NCI-H82 (cell line): ENCODE measurements around the gene ROMO1.
"Not testable (repeated sequence)": the region's sequence is repeated elsewhere in the genome, so short reads cannot be mapped to it uniquely, and the experiment has no call there.

ENCODE experiments used
- DNase-seq: peaks from one replicate; lab custom pipeline; 2025; lab: John Stamatoyannopoulos, UW

ROMO1 gene

DNA sequence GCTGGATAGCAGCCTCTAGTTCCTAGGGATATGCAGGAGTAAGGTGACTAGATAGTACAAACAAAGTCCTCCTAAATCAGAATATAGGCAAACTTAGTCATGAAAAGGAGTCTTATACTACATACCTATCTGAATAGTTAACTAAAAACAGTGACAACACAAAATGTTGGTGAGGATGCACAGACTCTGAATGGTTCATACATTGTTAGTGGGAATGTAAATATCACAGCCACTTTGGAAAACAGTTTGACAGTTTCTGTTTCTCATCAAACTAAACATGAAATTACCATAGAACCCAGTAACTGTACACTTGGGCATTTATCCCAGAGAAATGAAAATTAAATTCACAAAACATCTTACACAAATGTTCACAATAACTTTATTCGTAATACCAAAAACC is 17.2 kb upstream of the ROMO1 start:
- DNase-seq: no peak

- not testable (repeated sequence) for DNase-seq
Measured at GRCh38 chr20:35685368-35685767, 13.8 kb upstream of the ROMO1 start.

GRCh38 chr20:35686872-35687271 is 12.3 kb upstream of the ROMO1 start:
- DNase-seq: peak; percentile 31

DNA sequence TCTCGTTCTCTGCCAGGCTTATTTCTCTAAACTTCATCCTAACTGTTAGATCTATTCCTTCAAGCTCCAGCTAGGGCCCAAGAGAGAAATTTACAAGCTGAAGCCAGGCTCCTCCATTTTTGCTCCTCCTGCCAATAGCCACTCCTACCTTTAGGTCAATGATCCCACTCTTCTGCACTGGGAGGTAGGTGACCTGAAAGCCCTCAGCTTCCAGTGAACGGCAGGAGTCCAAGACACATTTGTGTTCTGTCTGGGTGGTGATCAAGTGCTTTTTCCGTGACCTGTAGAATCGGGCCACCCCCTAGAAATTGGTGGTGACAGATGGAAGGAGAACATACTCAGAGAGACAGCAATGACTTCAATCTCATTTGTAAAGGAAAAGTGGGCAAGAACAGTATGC is 8.9 kb upstream of the ROMO1 start:
- DNase-seq: no peak

GRCh38 chr20:35695245-35695749 is 3.9 kb upstream of the ROMO1 start:
- no peak for DNase-seq

DNA sequence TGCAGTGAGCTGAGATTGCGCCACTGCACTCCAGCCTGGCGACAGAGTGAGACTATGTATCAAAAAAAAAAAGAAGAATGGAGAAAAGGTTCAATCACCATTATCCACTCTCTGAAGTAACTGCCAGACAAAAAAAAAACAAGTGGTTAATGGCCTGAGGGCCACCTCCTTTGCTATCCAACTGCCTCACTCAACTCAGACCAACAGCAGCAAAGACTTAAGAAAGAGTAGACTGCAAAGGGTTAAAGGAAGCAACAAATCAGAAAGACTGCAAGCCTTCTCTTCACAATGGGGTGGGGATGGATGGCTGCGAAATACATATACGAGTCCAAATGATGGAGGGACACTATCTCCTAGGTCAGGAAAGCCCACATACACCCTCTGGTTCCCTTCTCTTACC is 3.2 kb upstream of the ROMO1 start:
- no peak for DNase-seq

- no peak for DNase-seq
Measured at GRCh38 chr20:35697696-35698297, 1.4 kb upstream of the ROMO1 start.

- peak; percentile 54 for DNase-seq
Measured at GRCh38 chr20:35698298-35699126, 693 bp upstream of the ROMO1 start.

DNA sequence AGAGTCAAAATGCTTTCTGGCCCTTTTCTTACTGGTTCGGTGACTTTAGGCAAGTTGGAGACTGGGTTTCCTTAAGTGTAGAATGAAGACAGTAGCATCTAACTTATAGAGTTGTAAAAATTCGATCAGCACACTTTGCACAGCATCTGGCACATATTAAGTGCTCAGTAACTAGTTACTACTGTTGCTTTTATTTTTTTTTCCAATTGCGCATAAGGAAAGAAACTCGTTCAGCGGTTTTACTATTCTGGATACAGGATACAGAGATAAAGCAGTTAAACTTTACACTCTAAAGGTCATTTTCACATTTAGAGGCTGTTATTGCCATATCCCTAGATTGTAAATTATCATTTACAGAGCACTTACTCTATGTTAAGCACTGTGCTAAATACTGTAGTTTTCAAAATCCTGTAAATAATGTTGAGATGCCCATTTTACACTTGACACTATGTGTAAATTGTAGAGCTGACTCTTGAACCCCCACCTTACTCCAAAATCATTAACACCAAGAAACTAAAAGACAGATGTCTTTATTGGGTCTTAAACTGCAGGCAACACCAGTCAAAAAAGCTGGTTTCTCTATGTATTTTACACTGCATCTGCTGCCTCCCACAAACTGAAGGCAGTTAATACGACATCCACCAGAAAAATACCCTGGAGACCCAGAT is 886 bp downstream of the ROMO1 start:
- no peak for DNase-seq

GRCh38 chr20:35700625-35701148 is 1.5 kb downstream of the ROMO1 start:
- peak; percentile 40 for DNase-seq

DNA sequence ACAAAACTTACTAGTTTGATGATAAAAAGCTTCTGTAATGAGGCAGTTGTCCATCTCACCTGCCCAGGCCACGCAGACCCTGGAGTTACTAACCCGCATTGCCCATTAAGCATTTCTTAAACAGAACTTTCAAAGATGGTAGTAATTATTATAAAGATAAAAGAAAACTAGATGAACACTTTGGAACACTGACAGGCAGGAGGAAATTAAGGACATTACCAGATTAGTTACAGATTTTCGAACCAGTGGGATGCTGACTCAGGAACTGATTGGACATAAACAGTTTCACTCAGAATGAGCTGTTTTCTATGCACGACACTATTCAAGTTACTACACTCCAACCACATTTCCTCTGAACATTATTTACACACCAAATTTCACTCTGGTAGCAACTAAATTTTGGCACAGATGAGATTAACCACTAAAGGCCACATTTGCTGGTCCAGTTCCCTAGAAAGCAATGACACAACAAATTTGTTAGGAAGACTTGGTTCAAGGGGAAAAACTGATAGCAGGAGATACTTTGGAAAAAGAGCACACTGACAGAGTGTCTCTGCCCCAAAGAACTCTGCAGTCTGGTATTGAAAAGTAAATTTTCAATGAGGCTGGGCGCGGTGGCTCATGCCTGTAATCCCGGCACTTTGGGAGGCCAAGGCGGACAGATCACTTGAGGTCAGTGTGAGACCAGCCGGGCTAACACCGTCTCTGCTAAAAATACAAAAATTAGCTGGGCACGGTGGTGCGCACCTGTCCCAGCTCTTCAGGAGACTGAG is 3.0 kb downstream of the ROMO1 start:
- DNase-seq: no peak

DNA sequence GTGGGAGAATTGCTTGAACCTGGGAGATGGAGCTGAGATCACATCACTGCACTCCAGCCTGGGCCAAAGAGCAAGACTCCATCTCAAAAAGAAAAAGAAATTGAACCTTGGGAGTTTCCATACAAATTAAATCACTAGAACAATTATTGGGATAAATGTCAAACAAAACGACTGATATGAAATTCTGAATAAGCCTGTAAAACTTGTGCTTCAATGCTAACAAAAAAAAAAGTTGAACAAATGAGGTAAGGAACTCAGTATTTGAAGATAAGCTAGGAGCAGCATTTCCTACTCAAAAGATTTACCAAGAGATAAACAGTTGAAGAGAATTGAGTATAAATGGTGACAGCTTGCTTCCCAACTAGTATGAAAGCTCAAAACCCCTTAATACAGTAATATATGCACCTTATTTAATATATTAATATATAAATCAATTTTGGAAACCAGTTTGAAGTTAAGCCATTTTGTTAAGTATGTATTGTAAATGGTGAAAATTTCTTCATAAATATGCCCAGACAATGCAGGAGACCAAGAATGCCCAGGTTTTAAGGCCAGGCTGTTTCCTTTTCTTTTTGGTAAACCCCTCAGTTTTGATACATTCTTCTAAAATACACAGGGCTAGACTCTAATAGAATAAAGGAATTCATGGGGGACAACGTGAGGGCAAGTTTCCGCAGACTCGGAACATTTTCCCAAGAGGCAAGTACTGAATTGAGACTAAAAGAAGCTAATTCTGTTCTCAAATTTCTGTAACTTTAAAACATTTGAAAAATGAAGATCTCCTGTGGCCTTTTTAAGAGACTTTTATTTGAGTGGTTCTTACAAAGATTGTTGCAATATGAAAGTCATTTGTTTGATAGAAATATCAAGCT is 3.9 kb downstream of the ROMO1 start:
- no peak for DNase-seq

- no peak for DNase-seq
Measured at GRCh38 chr20:35704514-35705261, 5.5 kb downstream of the ROMO1 start.

DNA sequence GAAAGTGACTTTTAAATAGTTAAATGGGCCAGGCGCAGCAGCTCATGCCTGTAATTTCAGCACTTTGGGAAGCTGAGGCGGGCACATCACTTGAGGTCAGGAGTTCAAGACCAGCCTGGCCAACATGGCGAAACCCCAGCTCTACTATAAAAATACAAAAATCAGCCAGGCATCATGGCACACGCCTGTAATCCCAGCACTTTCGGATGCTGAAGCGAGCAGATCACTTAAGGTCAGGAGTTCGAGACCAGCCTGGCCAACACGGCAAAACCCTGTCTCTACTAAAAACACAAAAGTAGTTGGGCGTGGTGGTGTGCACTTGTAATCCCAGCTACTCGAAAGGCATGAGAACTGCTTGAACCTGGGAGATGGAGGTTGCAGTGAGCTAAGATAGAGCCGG is 6.7 kb downstream of the ROMO1 start:
- not testable (repeated sequence) for DNase-seq

DNA sequence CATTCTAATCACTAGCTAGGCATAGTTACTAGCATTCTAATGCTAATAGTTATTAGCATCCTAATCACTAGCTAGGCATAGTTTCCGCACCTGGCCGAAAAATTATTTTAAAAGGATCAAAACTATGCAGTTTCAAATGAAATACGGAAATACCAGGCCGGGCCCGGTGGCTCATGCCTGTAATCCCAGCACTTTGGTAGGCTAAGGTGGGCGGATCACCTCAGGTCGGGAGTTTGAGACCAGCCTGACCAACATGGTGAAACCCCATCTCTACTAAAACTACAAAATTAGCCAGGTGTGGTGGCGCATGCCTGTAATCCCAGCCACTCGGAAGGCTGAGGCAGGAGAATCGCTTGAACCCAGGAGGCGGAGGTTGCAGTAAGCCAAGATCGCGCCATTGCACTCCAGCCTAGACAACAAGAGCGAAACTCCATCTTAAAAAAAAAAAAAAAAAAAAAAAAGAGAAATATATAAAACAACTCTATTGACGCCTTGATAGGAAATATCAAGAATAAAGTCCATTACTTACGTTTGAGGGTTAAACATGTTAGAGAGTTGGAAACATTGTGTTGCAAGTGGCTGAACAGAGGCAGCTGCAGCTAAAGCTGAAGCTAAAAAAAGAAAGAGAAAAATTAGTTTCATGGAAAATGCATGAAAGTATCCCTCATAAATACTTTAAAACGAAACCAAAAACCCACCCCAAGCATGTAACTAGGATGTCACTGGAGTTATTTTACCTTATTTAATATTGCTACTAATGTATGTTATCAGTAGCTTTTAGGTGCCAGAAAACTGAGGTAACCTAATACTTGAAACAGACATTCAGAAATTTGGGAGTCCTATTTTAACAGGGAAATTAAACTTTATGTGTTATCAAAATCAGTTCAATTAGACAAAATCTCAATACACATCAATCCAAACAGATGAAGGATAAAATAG is 7.7 kb downstream of the ROMO1 start:
- not testable (repeated sequence) for DNase-seq

GRCh38 chr20:35708502-35708901 is 9.3 kb downstream of the ROMO1 start:
- no peak for DNase-seq

GRCh38 chr20:35709259-35709658 is 10.1 kb downstream of the ROMO1 start:
- DNase-seq: no peak

- DNase-seq: no peak
Measured at GRCh38 chr20:35710039-35710438, 10.8 kb downstream of the ROMO1 start.
